HG03196 (cell line): ENCODE results near the gene FILIP1L.

Experiments used
- ATAC-seq: cut with Tn5 transposase; IDR thresholded peaks from one replicate; pipeline ENCODE4 v1.9.1; 2021; ENCODE audit not compliant: unreplicated experiment

FILIP1L gene

GRCh38 chr3:99955773-99956562 is 158.3 kb downstream of the FILIP1L start:
- no peak for ATAC-seq

- no peak for ATAC-seq
These were observed 159.2 kb downstream of the FILIP1L start for GRCh38 chr3:99954914-99955644.

- no peak for ATAC-seq
These were observed 160.7 kb downstream of the FILIP1L start for GRCh38 chr3:99953596-99953995.

- no peak for ATAC-seq
These were observed 162.0 kb downstream of the FILIP1L start for GRCh38 chr3:99952306-99952705.

- ATAC-seq, result no peak
These were observed 162.6 kb downstream of the FILIP1L start for GRCh38 chr3:99951701-99952100.

GRCh38 chr3:99950921-99951320 is 163.4 kb downstream of the FILIP1L start:
- ATAC-seq, result no peak

- ATAC-seq, result no peak
These were observed 164.2 kb downstream of the FILIP1L start for GRCh38 chr3:99949956-99950670.

GRCh38 chr3:99948467-99949089 is 165.7 kb downstream of the FILIP1L start:
- ATAC-seq, result no peak

GRCh38 chr3:99947356-99947755 is 166.9 kb downstream of the FILIP1L start:
- ATAC-seq, result no peak

GRCh38 chr3:99945328-99945995 is 168.8 kb downstream of the FILIP1L start:
- ATAC-seq, result no peak

- ATAC-seq, result no peak
These were observed 170.2 kb downstream of the FILIP1L start for GRCh38 chr3:99943931-99944761.

GRCh38 chr3:99941211-99941610 is 173.1 kb downstream of the FILIP1L start:
- ATAC-seq, result no peak

- no peak for ATAC-seq
These were observed 174.0 kb downstream of the FILIP1L start for GRCh38 chr3:99940350-99940749.

- ATAC-seq, result no peak
These were observed 174.4 kb downstream of the FILIP1L start for GRCh38 chr3:99939876-99940275.

- peak; percentile 50 for ATAC-seq
These were observed 175.9 kb downstream of the FILIP1L start for GRCh38 chr3:99938270-99938911.

- ATAC-seq, result no peak
These were observed 179.1 kb downstream of the FILIP1L start for GRCh38 chr3:99934975-99935797.

GRCh38 chr3:99933971-99934750 is 180.1 kb downstream of the FILIP1L start:
- ATAC-seq, result no peak

- ATAC-seq, result no peak
These were observed 183.2 kb downstream of the FILIP1L start for GRCh38 chr3:99931059-99931458.
